Putamen (tissue), 1 donor: ENCODE measurements around the gene HYKK.
A peak's percentile ranks its signal among the peaks of the same experiment; 100 is the strongest.
"Not testable (repeated sequence)": the region's sequence is repeated elsewhere in the genome, so short reads cannot be mapped to it uniquely, and the experiment has no call there.

ENCODE experiments used
- DNase-seq: peaks from one replicate; pipeline ENCODE4 v3.0.0-alpha.2; 2016; ENCODE audit warnings: low spot score

The HYKK gene, protein sequence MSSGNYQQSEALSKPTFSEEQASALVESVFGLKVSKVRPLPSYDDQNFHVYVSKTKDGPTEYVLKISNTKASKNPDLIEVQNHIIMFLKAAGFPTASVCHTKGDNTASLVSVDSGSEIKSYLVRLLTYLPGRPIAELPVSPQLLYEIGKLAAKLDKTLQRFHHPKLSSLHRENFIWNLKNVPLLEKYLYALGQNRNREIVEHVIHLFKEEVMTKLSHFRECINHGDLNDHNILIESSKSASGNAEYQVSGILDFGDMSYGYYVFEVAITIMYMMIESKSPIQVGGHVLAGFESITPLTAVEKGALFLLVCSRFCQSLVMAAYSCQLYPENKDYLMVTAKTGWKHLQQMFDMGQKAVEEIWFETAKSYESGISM

DNA sequence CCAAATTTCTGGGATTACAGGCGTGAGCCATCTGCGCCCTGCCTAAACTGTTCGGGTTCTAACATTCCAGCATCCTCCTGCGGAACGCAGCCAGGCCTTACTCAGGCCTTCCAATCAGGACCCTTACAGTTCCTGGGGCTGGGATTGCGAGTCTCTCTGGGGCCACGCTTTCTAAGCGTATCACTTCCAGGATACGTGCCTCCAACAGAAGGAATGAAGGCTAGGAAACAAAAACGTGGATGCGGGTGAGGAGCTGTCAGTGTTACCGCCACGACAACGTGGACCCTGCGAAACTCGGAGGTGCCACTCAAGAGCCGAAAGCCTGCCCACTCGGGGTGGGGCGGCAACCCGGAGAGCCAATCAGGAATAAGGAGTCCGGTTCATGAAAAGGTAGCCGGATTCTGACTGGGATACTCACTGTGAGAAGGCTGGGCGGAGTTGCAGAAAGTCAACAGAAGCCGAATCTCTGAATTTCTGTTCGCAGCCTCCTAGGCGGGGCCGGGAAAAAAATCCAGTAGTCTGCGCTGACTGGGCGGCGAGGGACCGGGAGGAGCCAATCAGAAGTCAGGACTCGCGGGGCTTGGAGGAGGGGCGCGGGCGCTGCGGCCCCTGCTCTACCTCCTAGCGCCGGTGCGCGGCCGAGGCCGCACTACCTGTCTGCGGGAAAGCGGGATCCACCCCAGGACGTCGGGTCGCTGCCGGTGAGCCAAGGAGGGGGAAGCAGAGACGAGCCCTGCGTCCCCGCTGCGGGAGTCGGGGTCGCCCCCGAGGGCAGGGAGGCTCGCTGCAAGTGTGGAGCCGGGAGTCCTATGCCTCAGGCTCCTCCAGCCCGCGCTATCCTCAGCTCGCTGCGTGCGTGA lies at the start of gene HYKK:
Gene HYKK (plus strand): TSS at position 607 of the 860 bp plus-strand sequence. CDS start 5,512 bp downstream, outside the sequence.
- DNase-seq, result peak; percentile 90

DNA sequence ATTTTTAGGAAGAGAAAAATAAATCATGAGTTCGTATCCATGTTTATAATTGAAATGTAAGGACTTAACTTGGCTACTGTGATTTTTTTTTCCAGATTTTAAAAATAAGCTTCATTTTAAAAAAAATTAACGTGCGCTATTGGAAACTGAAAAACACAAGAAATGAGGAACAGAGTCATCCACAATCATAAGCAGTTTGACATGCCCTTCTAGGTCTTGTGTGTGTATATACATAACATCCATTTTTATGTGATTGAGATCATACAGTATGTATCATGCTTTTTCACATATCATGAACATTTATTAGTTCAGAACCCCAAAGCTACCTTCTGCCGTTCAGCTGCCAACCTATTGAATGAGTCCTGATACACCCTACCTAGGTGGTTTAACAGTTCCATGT lies 46.6 kb upstream of the HYKK start:
- DNase-seq, result no peak

DNA sequence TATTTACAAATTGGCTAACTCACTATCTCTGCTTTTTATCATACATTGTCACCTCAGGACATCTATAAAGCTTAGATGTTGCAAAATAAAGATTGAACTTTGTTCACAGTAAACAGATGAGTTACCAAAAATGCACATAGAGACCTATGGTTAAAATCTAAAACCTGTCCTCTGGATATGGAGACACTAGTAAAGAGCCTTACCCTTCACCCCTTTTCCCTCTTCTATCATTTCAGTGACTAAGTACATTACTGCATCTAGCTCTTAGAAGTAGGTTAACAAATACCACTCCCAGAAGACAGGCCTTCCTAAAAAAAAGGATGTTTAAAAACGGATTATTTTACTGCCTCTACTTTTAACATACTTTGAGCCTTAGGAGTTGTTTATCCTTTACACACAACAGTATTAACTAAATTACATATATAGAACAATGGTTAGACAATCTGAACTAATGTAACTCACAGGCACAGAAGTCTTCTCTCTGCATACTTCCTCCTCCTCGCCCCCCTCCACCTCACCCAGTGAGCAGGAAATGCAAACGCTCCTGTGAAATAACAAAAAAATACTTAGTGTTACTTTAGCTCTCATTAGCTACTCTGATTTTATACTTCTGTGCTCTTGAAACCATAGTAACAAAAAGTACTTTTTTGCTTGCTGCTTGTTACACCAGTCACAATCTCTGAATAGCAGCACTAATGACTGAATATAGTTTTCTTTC lies 46.0 kb upstream of the HYKK start:
- no peak for DNase-seq

DNA sequence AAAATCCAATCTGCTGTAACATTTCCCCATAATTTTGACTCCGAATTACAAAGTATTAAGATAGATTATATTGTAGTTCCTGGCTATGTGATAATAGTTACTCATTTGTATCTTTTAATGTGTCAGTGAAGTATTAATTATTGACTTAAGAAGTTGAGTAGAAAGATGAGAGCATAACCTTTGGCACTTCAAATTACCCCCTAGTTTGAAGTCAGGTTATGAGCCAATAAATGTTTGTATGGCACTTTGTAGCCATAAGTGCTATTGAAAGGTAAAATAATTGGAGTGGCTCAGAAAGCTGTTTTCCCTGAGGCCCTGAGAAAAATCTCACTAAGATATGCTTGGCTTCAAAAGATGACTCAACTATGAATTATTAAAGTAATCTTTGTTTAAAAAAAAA lies 38.3 kb upstream of the HYKK start:
- DNase-seq, result no peak

DNA sequence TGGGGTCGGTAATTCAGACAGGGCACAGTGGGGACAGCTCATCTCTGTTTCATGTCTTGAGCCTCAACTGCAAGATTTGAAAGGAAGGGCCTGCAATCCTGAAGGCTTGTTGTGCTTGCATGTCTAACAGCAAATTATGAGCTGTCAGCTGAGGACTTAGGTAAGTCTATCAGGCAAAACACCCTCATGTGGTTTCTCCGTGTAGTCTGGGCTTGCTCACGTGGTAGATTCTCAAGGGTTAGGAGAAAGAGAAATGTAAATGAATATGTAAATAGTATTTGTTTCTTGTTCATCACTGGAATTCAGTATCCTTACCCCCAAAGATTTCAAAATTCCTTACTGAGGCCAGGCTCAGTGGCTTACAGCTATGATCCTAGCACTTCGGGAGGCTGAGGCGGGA lies 30.1 kb upstream of the HYKK start:
- DNase-seq, result no peak

DNA sequence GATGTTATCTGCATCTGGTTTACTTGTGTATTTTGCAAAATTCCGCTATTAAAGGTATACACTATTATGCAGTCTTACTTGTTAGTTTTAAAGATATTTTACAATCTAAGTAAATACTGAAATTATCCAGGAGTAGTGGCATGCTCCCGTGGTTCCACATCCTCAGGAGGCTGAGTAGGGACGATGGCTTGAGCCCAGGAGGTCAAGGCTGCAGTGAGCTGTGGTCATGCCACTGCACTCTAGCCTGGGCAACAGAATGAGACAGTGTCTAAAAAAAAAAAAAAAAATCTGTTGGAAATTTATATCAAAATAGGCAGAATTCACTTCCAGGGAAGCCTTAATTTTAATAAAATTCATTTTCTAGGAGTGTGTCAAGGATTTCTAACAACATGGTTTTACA lies 27.7 kb upstream of the HYKK start:
- no peak for DNase-seq

DNA sequence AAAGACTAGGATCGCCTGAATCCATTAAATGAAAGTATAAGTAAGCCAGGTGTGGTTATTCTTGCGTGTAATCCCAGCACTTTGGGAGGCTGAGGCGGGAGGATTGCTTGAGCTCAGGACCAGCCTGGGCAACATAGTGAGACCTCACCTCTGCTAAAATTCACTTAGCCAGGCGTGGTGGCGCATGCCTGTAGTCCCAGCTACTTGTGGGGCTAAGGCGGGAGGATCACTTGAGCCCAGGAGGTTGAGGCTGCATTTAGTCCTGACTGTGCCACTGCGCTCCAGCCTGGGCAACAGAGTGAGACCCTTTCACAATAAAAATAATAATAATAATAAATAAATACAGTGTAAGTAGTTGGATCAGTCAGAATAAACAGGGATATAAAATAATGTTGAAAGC lies 25.5 kb upstream of the HYKK start:
- no peak for DNase-seq

DNA sequence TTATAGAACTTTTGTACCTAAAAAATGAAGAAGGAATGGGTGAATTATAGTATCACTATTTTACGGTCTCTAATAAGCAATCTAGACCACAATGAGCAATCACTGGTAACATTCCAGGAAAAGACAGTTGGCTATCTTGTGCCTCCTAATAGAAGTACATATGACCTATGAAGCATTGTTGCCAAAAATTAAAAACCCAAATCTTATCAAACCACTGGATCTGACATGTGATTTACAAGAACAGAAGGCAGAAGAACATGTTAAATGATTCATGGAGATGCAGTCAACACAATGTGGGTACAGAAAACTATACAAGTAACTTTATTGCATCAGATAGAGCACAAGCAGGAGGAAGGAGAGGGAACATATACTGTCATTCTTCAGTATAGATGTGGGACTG lies 14.5 kb upstream of the HYKK start:
- DNase-seq, result no peak

DNA sequence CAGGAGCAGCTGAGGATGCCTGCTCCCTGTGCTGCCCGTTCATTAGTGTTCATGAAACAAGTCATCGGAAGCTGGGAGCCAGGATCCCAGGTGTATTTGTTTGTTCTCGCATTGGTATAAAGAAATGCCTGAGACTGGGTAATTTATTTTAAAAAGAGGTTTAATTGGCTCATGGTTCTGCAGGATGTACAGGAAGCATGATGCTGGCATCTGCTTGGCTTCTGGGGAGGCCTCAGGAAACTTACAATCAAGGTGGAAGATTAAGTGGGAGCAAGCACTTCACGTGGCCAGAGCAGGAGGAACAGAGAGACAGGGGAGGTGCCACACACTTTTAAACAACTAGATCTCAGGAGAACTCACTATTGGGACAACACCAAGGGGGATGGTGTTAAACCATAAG lies 5.5 kb upstream of the HYKK start:
- no peak for DNase-seq

DNA sequence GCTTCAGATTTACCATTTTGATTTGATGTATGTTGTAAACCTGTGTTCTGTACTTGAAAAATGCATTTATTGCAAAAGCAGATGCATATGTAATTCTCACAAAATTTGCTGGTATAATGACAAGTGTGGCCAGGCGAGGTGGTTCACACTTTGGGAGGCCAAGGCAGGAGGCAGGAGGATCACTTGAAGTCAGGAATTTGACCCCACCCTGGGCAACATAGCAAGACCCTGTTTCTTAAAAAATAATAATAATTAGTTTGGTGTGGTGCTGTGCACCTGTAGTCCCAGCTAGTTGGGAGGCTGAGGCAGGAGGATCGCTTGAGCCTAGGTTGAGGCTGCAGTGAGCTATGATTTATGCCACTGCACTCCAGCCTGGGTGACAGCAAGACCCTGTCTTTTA lies 4.7 kb upstream of the HYKK start:
- no peak for DNase-seq

DNA sequence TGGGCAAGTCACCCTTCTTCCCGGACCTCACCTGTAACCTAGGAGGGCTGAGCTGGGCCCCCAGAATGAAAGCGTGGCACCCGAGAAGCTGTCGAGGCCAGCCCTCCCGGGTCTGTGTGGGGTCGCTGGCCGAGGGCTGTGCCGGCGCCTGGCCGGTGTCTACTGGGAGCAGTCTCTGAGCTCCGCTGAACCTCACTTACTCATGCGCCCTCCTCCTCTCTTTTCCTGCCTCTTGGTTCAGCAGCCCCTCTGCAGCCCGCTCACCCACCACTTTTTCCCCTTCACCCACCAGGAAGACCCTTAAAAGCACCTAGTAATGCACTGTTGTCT lies 419 bp downstream of the HYKK start:
- peak; percentile 9 for DNase-seq

DNA sequence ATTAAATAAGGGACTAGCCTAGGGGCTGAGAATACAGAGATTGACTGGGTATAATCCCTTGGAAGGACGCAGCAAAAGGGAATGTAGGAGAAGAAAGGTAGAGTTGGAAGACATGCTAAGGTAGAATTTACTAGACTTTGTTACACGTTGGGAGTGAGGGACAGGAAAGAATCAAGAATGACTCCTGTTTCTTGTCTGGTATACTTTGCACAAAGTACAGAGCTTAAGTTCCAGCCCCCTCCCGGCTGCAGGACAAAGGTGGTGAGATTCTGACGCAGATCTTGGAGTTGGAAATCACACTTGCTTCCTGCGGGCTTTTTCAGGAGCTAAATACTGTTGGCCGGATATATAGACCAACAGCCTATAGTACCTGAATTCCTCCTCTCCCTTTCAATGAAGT lies 895 bp downstream of the HYKK start:
- no peak for DNase-seq

DNA sequence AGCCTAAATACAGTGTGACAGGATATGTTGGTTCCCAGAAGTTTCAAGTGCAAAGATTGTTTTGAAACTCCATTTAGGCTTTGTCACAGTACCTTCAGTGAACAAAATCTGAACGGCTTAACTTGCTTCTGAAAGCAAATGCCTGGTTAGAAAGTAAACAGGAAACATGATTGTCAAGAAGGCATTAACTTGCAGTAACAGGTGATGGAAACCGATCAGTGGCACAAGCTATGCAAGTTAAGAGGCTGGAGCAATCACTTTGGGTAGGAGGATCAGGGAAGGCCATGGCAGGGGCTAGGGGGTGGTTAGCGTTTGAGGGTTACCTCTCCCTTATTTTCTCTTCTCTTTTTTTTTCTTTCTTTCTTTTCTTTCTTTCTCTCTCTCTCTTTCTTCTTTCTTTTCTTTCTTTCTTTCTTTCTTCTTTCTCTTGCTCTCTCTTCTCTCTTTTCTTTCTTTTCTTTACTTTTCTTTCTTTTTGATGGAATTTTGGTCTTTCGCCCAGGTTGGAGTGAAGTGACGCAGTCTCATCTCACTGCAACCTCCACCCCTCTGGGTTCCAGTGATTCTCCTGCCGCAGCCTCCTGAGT lies 2.4 kb downstream of the HYKK start:
- no peak for DNase-seq

DNA sequence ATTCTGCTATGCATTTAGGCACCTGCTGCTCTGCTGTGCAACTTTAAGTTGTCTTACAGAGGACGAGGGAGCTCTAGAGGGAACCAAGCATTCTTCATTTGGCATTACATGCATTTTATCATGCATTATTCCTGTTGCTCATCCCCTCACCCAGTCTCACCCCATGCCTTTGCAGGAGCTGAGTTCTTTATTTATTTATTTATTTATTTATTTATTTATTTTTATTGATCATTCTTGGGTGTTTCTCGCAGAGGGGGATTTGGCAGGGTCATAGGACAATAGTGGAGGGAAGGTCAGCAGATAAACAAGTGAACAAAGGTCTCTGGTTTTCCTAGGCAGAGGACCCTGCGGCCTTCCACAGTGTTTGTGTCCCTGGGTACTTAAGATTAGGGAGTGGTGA lies 12.7 kb downstream of the HYKK start:
- not testable (repeated sequence) for DNase-seq

DNA sequence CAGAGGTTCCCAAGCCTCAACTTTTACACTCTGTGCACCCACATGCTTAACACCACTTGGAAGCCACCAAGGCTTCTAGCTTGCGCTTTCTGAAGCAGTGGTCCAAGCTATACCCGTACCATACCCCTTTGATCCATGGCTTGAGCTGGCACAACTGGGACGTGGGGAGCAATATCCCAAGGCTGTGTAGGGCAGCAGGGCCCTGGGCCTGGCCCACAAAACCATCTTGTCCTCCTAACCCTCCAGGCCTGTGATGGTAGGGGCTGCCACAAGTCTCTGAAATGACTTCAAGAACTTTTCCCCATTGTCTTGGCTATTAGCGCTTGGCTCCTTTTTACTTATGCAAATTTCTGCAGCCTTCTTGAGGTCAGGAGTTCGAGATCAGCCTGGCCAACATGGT lies 16.9 kb downstream of the HYKK start:
- no peak for DNase-seq

DNA sequence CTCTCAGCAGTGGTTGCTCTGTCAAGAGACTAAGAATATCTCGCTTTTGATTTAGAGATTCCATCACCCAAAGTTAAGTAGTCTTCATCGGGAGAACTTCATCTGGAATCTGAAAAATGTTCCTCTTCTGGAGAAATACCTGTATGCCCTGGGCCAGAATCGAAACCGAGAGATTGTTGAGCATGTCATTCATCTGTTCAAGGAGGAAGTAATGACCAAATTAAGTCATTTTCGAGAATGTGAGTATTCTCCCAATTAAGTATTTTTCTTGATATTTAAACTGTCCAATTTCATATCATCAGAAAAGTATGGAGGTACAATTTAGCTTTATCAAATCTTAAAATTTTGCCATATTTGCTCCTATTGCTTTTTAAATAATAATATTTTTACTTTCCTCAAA lies 19.9 kb downstream of the HYKK start:
- no peak for DNase-seq

DNA sequence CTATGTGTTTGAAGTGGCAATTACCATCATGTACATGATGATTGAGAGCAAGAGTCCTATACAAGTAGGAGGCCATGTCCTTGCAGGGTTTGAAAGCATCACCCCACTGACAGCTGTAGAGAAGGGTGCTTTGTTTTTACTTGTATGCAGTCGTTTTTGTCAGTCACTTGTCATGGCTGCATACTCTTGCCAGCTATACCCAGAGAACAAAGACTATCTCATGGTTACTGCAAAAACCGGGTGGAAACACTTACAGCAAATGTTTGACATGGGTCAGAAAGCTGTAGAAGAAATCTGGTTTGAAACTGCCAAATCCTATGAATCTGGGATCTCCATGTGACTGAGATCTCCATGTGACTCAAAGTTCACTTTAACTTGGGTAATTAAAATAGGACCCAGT lies 26.0 kb downstream of the HYKK start:
- peak; percentile 55 for DNase-seq

DNA sequence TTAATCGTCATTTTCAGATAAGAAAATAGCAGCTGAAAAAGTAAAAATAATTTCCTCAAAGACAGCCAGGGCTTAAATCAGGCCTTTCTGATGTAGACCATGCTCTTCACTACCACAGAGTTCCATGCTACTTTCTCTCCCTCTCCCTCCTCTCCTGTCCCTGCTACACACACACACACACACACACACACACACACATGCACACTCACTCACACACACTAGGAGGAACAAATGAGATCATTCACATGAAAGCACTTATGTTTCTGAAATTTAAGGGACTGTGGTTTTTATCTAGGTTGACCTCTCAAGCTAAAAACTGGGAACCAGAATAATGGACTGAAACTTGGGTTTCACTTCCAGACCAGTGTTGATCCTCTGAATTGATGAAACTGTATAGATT lies 28.8 kb downstream of the HYKK start:
- no peak for DNase-seq

DNA sequence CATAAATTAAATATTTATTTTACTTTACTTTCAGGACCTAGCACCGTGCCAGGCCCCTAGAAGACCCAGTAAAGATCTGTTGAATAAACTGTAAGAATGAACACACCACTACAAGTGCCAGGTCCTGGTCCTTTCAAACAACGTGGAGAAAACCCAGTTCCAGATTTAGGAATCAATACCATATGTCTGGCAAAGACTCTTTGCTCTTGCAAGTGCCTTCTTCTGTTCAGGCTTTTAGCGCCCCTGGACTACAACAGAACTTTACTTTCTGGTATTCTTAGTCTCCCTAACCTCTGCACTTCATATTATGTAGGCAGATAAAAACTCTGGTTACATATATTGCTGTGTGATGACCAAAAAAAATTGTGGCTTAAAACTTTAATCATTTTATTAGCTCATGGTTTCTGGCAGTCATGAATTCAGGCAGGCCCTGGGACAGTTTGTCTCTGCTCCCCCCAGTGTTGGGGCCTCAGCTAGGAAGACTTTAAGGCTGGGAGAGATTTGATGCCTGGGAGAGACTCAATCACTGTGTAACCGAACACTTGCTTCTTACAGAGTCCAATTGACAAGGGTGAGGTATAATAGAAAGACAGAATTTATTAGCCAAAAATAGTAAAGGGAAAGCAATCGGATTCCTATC lies 30.0 kb downstream of the HYKK start:
- no peak for DNase-seq

DNA sequence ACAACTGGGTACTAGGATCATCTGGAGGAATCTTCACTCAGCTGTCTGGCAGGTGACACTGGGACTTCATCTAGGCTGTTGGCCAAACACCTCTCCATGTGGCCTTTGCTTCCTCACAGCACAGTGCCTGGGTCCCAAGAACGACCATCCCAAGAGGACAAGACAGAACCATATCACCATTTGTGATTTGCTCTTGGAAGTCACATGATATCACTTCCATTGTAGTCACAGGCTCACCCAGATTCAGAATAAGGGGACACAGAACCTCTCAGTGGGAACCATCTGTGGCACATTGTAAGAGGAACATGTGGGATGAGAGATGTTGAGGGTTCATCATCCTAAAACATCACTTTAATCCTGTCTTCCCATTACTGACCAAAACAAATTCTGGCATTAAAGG lies 31.0 kb downstream of the HYKK start:
- no peak for DNase-seq

DNA sequence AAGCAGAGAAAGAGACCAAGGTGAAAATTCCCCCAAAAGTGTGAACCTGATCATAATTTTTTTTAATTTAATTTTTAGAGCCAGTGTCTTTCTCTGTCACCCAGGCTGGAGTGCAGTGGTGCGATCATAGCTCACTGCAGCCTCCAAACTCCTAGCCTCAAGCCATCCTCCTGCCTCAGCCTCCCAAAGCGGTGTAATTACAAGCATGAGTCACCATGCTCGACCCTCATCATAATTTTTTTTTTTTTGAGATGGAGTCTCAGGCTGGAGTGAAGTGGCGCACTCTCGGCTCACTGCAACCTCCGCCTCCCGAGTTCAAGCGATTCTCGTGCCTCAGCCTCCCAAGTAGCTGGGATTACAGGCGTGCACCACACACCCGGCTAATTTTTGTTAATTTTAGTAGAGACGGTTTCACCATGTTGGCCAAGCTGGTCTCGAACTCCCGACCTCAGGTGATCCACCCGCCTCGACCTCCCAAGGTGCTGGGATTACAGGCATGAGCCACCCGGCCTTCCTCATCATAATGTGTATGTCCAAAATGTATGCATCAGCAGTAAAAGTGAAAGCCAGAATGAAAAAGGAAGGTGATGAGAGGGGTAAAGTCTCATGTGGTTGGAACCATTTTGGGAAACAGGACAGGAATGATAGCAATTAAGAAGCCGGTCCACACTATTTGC lies 32.2 kb downstream of the HYKK start:
- not testable (repeated sequence) for DNase-seq
